Thyroid gland (tissue), 4 donors: Measurements from ENCODE around the gene SLC37A1.

Source experiments
- CTCF ChIP-seq, 6 experiments: fragments of 200-600 bp in 3 of 6; fragments of 450-650 bp in 3 of 6; sonication (generic) in 3 of 6; IDR thresholded peaks; one replicate each; pipeline ENCODE4 v1.5.1; 2016 to 2019; ENCODE audit warnings: antibody characterized with exemption in 6 of 6, mild to moderate bottlenecking in 2 of 6, inconsistent platforms in 1 of 6, moderate library complexity in 1 of 6
- POLR2A ChIP-seq, 2 donors: fragments of 450-650 bp; IDR thresholded peaks; one replicate each; pipeline ENCODE4 v1.6.1; 2017; ENCODE audit warnings: antibody characterized with exemption in 2 of 2, mild to moderate bottlenecking in 2 of 2, moderate library complexity in 1 of 2

- TF ChIP-seq CTCF (IDR thresholded peaks at IDR 0.05) (no peak), POLR2A (IDR thresholded peaks at IDR 0.05) (no peak)
Observed at GRCh38 chr21:42560517-42561179, 47.0 kb downstream of the SLC37A1 start.
